ENCODE measurements around the gene OSBP. TPM values are rescaled to one million over a fixed set of nuclear protein-coding genes. Genes with fewer than 3 reads are reported as not detected.

The OSBP gene
- total RNA-seq, 1 experiment from 2014 or later: 58.6 TPM

GRCh38 chr11:59528711-59529110, 86.9 kb downstream of the OSBP start:
- no peak for TF ChIP-seq CTCF (IDR thresholded peaks at IDR 0.05; ENCODE audit: unreplicated experiment)
- CTCF ChIA-PET: no interaction called here
- H3K27ac Mint-ChIP-seq (ENCODE audit: unreplicated experiment): no peak overlapping the region
- H3K4me1 Mint-ChIP-seq (ENCODE audit: low read depth, unreplicated experiment): peaks cover 9% of the 10 kb centered on the region
- no peak overlapping the region for H3K4me3 Mint-ChIP-seq (ENCODE audit: low read depth, unreplicated experiment)
- peaks cover 32% of the 10 kb centered on the region for H3K27me3 Mint-ChIP-seq (ENCODE audit: unreplicated experiment)
- DNase-seq: no peak
- H3K36me3 Mint-ChIP-seq (ENCODE audit: insufficient read depth, unreplicated experiment): no peaks in the 10 kb centered on the region
- peaks cover 8% of the 10 kb centered on the region for H3K9me3 Mint-ChIP-seq (ENCODE audit: low read depth, unreplicated experiment)
- BruUV-seq (replicated peaks): no TSS peak
- intact Hi-C loops (cut with micrococcal nuclease; ENCODE audit: unreplicated experiment): no loop called here

Small RNAs within 50 kb of the gene (microRNA-seq; reads per million reads assigned to microRNA genes)
- 2.1 reads per million for gene MIR3162

Other genes with a start within 250 kb of the OSBP start
- not detected in 2 replicates for gene OR5A2, start 189.4 kb downstream of the OSBP start, total RNA-seq (2022)
- gene OR5A1, start 179.3 kb downstream of the OSBP start, total RNA-seq (2022): not detected in 2 replicates
- not detected in 2 replicates for gene OR4D6, start 158.8 kb downstream of the OSBP start, total RNA-seq (2022)
- not detected in 2 replicates for gene OR4D10, start 142.5 kb downstream of the OSBP start, total RNA-seq (2022)
- gene OR4D11, start 112.2 kb downstream of the OSBP start, total RNA-seq (2022): not detected in 2 replicates
- not detected in 2 replicates for gene OR4D9, start 104.2 kb downstream of the OSBP start, total RNA-seq (2022)
- 56.9 and 59.8 TPM in 2 replicates for gene PATL1, start 53.3 kb upstream of the OSBP start, total RNA-seq (2022)
- not detected in 2 replicates for gene OR10V1, start 98.1 kb upstream of the OSBP start, total RNA-seq (2022)
- 50.1 and 56.9 TPM in 2 replicates for gene STX3, start 139.6 kb upstream of the OSBP start, total RNA-seq (2022)
- gene MRPL16, start 195.0 kb upstream of the OSBP start, total RNA-seq (2022): 49.8 and 51.2 TPM in 2 replicates
- not detected in 2 replicates for gene CBLIF, start 229.7 kb upstream of the OSBP start, total RNA-seq (2022)